HCT116 (cell line): ENCODE data around the gene C1QA. TPM values are rescaled to one million over a fixed set of nuclear protein-coding genes. Genes with fewer than 3 reads are reported as not detected.

Experiments used
- ATAC-seq: fragments of 200-7000 bp; cut with Tn5 transposase; 2 replicates; pipeline ENCODE4 v1.9.1; 2020; ENCODE audit warnings: mild to moderate bottlenecking, moderate library complexity
- BruUV-seq: library from RNA; stranded (reverse); fragments of 400-500 nt; replicated peaks from 2 replicates; lab custom pipeline; 2021; lab: Mats Ljungman, UMichigan
- CTCF ChIA-PET: fragments of 300-600 bp; sonication (Branson Sonifier 250); formaldehyde crosslinking; loops from one replicate; lab custom pipeline; 2021; ENCODE audit warnings: antibody characterized with exemption; lab: Charles Lee
- POLR2A ChIA-PET: fragments of 300-600, 350-600 bp; sonication (Branson Sonifier 250); formaldehyde crosslinking; loops from one replicate; lab custom pipeline; 2021; ENCODE audit warnings: antibody characterized with exemption; lab: Charles Lee
- RAD21 ChIA-PET, 2 experiments: fragments of 300-600 bp; sonication (Branson Sonifier 250); formaldehyde crosslinking; loops; one replicate each; lab custom pipeline; 2023; ENCODE audit warnings: low total read pairs in 2 of 2; ENCODE audit not compliant: uncharacterized antibody in 2 of 2, unreplicated experiment in 2 of 2, low non-redundant PET in 1 of 2; lab: Charles Lee
- DNase-seq: peaks from one replicate; pipeline ENCODE4 v3.0.0-alpha.2; 2010; ENCODE audit warnings: low read depth, low spot score
- H2AFZ ChIP-seq: fragments of 200-600 bp; shearing (Covaris generic), sonication (generic); 2 replicates; pipeline ENCODE4 v1.6.1; 2017; ENCODE audit warnings: low read depth, mixed run types, mixed read lengths, antibody characterized with exemption, low read length; ENCODE audit not compliant: poor library complexity, severe bottlenecking
- H3K27ac ChIP-seq: 2 replicates; pipeline ENCODE4 v1.5.1; 2012; ENCODE audit warnings: low read depth, low read length
- H3K27me3 ChIP-seq: fragments of 200-600 bp; sonication (generic); 2 replicates; pipeline ENCODE4 v1.6.1; 2016; ENCODE audit warnings: mixed run types, low read length, mixed read lengths; ENCODE audit not compliant: insufficient read depth
- H3K36me3 ChIP-seq, 2 experiments: fragments of 200-500 bp in 1 of 2; fragments of 200-600 bp in 1 of 2; sonication (Bioruptor generic) in 1 of 2; sonication (generic) in 1 of 2; 2 replicates each; pipeline versions ENCODE4 v1.5.1 to v1.6.1; 2014 to 2016; ENCODE audit warnings: low read length in 2 of 2, inconsistent platforms in 1 of 2, mixed read lengths in 1 of 2, mixed run types in 1 of 2; ENCODE audit not compliant: insufficient read depth in 2 of 2, control insufficient read depth in 1 of 2
- H3K4me1 ChIP-seq, 2 experiments: fragments of 200-600 bp in 1 of 2; sonication (generic) in 1 of 2; 2 replicates each; pipeline versions ENCODE4 v1.5.1 to v1.6.1; 2012 to 2017; ENCODE audit warnings: low read length in 2 of 2, inconsistent platforms in 1 of 2, mild to moderate bottlenecking in 1 of 2, mixed read lengths in 1 of 2, mixed run types in 1 of 2, moderate library complexity in 1 of 2; ENCODE audit not compliant: insufficient read depth in 2 of 2, control insufficient read depth in 1 of 2
- H3K4me2 ChIP-seq: fragments of 200-600 bp; sonication (generic); 2 replicates; pipeline ENCODE4 v1.6.1; 2017; ENCODE audit warnings: mixed run types, low read length, mixed read lengths
- H3K4me3 ChIP-seq, 2 experiments: fragments of 200-600 bp in 1 of 2; sonication (generic) in 1 of 2; replicated peaks in 1 of 2; 2 replicates each; pipeline ENCODE4 v1.5.1; 2011 to 2016; ENCODE audit warnings: low read length in 2 of 2, control low read depth in 1 of 2, low read depth in 1 of 2, mild to moderate bottlenecking in 1 of 2, mixed read lengths in 1 of 2, mixed run types in 1 of 2
- H3K79me2 ChIP-seq: fragments of 200-600 bp; sonication (generic); 2 replicates; pipeline ENCODE4 v1.6.1; 2017; ENCODE audit warnings: mild to moderate bottlenecking, mixed run types, low read length, moderate library complexity, mixed read lengths; ENCODE audit not compliant: insufficient read depth
- H3K9ac ChIP-seq: fragments of 200-600 bp; sonication (generic); 2 replicates; pipeline ENCODE4 v1.6.1; 2016; ENCODE audit warnings: low read length, mixed read lengths
- H3K9me2 ChIP-seq: fragments of 200-600 bp; sonication (generic), shearing (Covaris generic); 2 replicates; pipeline ENCODE4 v1.6.1; 2017; ENCODE audit warnings: mixed run types, mild to moderate bottlenecking, moderate library complexity; ENCODE audit not compliant: insufficient read depth
- H3K9me3 ChIP-seq, 2 experiments: fragments of 200-500 bp in 1 of 2; fragments of 200-600 bp in 1 of 2; sonication (Bioruptor generic) in 1 of 2; sonication (generic) in 1 of 2; 2 replicates each; pipeline ENCODE4 v1.6.1; 2014 to 2017; ENCODE audit warnings: low read length in 2 of 2, mixed read lengths in 2 of 2, inconsistent platforms in 1 of 2, low read depth in 1 of 2, mild to moderate bottlenecking in 1 of 2, mixed run types in 1 of 2, moderate library complexity in 1 of 2; ENCODE audit not compliant: control insufficient read depth in 1 of 2, insufficient read depth in 1 of 2
- H4K20me1 ChIP-seq: fragments of 200-600 bp; sonication (generic), shearing (Covaris generic); 2 replicates; pipeline ENCODE4 v1.6.1; 2017; ENCODE audit warnings: mixed run types, mild to moderate bottlenecking, moderate library complexity; ENCODE audit not compliant: insufficient read depth
- CBX3 ChIP-seq: IDR thresholded peaks from 2 replicates; pipeline ENCODE4 v1.6.1; 2012; ENCODE audit warnings: low read depth
- ELF1 ChIP-seq: IDR thresholded peaks from 2 replicates; pipeline ENCODE4 v1.6.1; 2012; ENCODE audit warnings: low read depth, borderline replicate concordance
- EZH2 ChIP-seq: fragments of 200-600 bp; sonication (generic); IDR thresholded peaks from 2 replicates; pipeline ENCODE4 v1.6.1; 2017; ENCODE audit warnings: antibody characterized with exemption, mixed run types
- EZH2phosphoT487 ChIP-seq: fragments of 200-600 bp; IDR thresholded peaks from 2 replicates; pipeline ENCODE4 v1.6.1; 2018; ENCODE audit warnings: antibody characterized with exemption, borderline replicate concordance
- JUND ChIP-seq: IDR thresholded peaks from 2 replicates; pipeline ENCODE4 v1.6.1; 2012
- MAX ChIP-seq: IDR thresholded peaks from 2 replicates; pipeline ENCODE4 v1.6.1; 2012
- POLR2A ChIP-seq: IDR thresholded peaks from 2 replicates; pipeline ENCODE4 v1.7.0; 2011; ENCODE audit warnings: borderline replicate concordance; ENCODE audit not compliant: insufficient read depth, insufficient read length; ENCODE audit errors: extremely low read depth
- POLR2AphosphoS5 ChIP-seq: IDR thresholded peaks from 2 replicates; pipeline ENCODE4 v1.6.1; 2011; ENCODE audit warnings: mild to moderate bottlenecking, low read depth, low read length, moderate library complexity
- SP1 ChIP-seq: IDR thresholded peaks from 2 replicates; pipeline ENCODE4 v1.6.1; 2012; ENCODE audit warnings: low read depth
- SRF ChIP-seq: IDR thresholded peaks from 2 replicates; pipeline ENCODE4 v1.6.1; 2012; ENCODE audit warnings: low read depth
- TCF7L2 ChIP-seq: IDR thresholded peaks from 2 replicates; pipeline ENCODE4 v1.7.0; 2011; ENCODE audit warnings: borderline replicate concordance, inconsistent platforms; ENCODE audit not compliant: insufficient read depth, insufficient read length; ENCODE audit errors: extremely low read depth
- YY1 ChIP-seq: IDR thresholded peaks from 2 replicates; pipeline ENCODE4 v1.6.1; 2011; ENCODE audit warnings: low read length, low read depth, moderate library complexity, mild to moderate bottlenecking; ENCODE audit not compliant: insufficient replicate concordance; ENCODE audit errors: extremely low read depth
- ZFX ChIP-seq: fragments of 450-650 bp; IDR thresholded peaks from 2 replicates; pipeline ENCODE4 v1.6.1; 2017
- intact Hi-C: fragments of 100-400 bp; cut with micrococcal nuclease; formaldehyde crosslinking; loops from 2 replicates; pipeline ENCODE4 v1.10.0; 2022
- total RNA-seq: library from RNA; stranded (reverse); gene quantifications from one replicate; pipeline ENCODE4 v1.2.1, GENCODE V29; 2021; ENCODE audit not compliant: unreplicated experiment
- TF ChIP-seq, protein P1 (sequence below), 3 experiments: fragments of 200-600 bp in 1 of 3; sonication (generic) in 1 of 3; IDR thresholded peaks in 2 of 3; conservative IDR thresholded peaks in 1 of 3; 2 replicates each; pipeline ENCODE4 v1.5.1; 2012 to 2017; ENCODE audit warnings: low read depth in 2 of 3, low read length in 2 of 3, antibody characterized with exemption in 1 of 3, borderline replicate concordance in 1 of 3, control low read depth in 1 of 3, mild to moderate bottlenecking in 1 of 3, mixed read lengths in 1 of 3, mixed run types in 1 of 3, moderate library complexity in 1 of 3; ENCODE audit not compliant: insufficient read depth in 1 of 3
- TF ChIP-seq, protein P2 (sequence below): IDR thresholded peaks from 2 replicates; pipeline ENCODE4 v1.6.1; 2012

Gene C1QA
- total RNA-seq, 1 experiment from 2014 or later, result 0.91 TPM

DNA sequence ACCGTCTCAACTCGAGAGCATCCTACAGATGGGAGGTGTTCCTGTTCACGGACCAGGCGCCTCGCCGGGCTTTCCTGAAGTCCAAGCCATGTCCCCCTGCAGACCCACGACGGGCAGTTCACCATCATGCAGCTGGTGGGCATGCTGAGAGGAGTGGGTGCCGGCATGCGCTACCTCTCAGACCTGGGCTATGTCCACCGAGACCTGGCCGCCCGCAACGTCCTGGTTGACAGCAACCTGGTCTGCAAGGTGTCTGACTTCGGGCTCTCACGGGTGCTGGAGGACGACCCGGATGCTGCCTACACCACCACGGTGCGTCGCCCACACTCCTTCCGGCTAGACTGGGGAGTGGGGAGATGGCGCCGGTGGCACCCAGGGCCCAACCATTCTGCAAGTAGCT is 37.7 kb upstream of the C1QA start:
- ATAC-seq, result no peak
- Histone ChIP-seq H3K9me2 (no peaks in the 10 kb centered on the region), H3K9me3 (no peaks in the 10 kb centered on the region), H3K36me3 (no peaks in the 10 kb centered on the region), H3K4me3 (no peak overlapping the region), H2AFZ (no peak overlapping the region), H4K20me1 (no peaks in the 10 kb centered on the region), H3K4me2 (no peak overlapping the region), H3K27ac (no peak overlapping the region), H3K9ac (no peak overlapping the region), H3K79me2 (no peaks in the 10 kb centered on the region), H3K27me3 (peaks cover 8% of the 10 kb centered on the region; the same call in 1 of the 2 replicates), H3K4me1 (no peaks in the 10 kb centered on the region)
- POLR2A ChIA-PET, result no interaction called here
- no TSS peak for BruUV-seq
- CTCF ChIA-PET, result no interaction called here
- RAD21 ChIA-PET, result no interaction called here
- no peak for DNase-seq
- TF ChIP-seq TCF7L2 (no peak), JUND (no peak), CBX3 (no peak), ZFX (no peak)
- intact Hi-C loops, result no loop called here

DNA sequence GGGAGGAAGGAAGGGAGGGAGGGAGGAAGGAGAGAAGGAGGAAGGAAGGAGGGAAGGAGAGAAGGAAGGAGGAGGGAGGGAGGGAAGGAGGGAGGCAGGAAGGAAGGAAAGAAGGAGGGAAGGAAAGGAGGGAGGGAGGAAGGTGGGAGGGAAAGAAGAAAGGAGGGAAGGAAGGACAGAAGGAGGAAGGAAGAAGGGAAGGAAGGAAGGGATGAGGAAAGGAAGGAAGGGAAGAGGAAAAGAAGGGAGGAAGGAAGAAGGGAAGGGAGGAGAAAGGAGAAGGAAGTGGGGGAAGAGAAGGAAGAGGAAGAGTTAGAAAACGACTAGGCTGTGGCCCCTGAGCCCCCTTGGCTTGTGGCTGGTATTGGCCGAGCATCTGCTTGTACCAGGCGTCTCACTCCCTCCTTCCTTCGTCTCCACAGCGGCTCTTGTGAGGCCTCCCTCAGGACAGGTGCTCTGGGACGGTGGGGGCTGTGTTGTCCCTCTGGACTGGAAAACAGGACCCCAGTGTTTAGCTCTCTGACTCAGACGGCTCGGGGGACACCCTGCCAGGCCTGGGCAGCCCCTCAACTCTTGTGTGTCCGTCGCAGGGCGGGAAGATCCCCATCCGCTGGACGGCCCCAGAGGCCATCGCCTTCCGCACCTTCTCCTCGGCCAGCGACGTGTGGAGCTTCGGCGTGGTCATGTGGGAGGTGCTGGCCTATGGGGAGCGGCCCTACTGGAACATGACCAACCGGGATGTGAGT is 36.2 kb upstream of the C1QA start:
- ChIA-PET POLR2A (no interaction called here), CTCF (no interaction called here), RAD21 (no interaction called here)
- TF ChIP-seq YY1 (no peak), ZFX (no peak), EZH2phosphoT487 (no peak), JUND (no peak), CBX3 (no peak), TCF7L2 (no peak), SP1 (no peak), SRF (no peak), EZH2 (no peak), MAX (no peak), POLR2AphosphoS5 (no peak), POLR2A (no peak), ELF1 (no peak)
- TF ChIP-seq, protein P1, sequence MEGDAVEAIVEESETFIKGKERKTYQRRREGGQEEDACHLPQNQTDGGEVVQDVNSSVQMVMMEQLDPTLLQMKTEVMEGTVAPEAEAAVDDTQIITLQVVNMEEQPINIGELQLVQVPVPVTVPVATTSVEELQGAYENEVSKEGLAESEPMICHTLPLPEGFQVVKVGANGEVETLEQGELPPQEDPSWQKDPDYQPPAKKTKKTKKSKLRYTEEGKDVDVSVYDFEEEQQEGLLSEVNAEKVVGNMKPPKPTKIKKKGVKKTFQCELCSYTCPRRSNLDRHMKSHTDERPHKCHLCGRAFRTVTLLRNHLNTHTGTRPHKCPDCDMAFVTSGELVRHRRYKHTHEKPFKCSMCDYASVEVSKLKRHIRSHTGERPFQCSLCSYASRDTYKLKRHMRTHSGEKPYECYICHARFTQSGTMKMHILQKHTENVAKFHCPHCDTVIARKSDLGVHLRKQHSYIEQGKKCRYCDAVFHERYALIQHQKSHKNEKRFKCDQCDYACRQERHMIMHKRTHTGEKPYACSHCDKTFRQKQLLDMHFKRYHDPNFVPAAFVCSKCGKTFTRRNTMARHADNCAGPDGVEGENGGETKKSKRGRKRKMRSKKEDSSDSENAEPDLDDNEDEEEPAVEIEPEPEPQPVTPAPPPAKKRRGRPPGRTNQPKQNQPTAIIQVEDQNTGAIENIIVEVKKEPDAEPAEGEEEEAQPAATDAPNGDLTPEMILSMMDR (IDR thresholded peaks at IDR 0.05 in 2 of 3, conservative IDR thresholded peaks at IDR 0.05 in 1 of 3; ENCODE audit: borderline replicate concordance in 1 of 3, insufficient read depth in 1 of 3, low read depth in 2 of 3, low read length in 2 of 3), result no peak
- TF ChIP-seq, protein P2, sequence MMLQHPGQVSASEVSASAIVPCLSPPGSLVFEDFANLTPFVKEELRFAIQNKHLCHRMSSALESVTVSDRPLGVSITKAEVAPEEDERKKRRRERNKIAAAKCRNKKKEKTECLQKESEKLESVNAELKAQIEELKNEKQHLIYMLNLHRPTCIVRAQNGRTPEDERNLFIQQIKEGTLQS, result no peak
- H3K79me2 ChIP-seq, result no peaks in the 10 kb centered on the region
- H3K4me2 ChIP-seq, result no peak overlapping the region
- H3K27me3 ChIP-seq, result peaks cover 23% of the 10 kb centered on the region; the same call in 1 of the 2 replicates
- H3K9me2 ChIP-seq, result no peaks in the 10 kb centered on the region
- H2AFZ ChIP-seq, result no peak overlapping the region
- no peaks in the 10 kb centered on the region for H3K36me3 ChIP-seq
- DNase-seq, result no peak
- no TSS peak for BruUV-seq
- H3K4me3 ChIP-seq, result no peak overlapping the region
- H3K9ac ChIP-seq, result no peak overlapping the region
- ATAC-seq, result peak; percentile 85
- intact Hi-C loops, result no loop called here
- H4K20me1 ChIP-seq, result no peaks in the 10 kb centered on the region
- no peak overlapping the region for H3K27ac ChIP-seq
- H3K9me3 ChIP-seq, result no peaks in the 10 kb centered on the region
- H3K4me1 ChIP-seq, result no peaks in the 10 kb centered on the region
